Mesenchymal stem cell (in vitro differentiated cells and primary cell): ENCODE results near the gene PNPLA1.
"Not testable (repeated sequence)": the region's sequence is repeated elsewhere in the genome, so short reads cannot be mapped to it uniquely, and the experiment has no call there.

Source experiments
- DNase-seq: peaks from one replicate; pipeline ENCODE4 v3.0.0-alpha.2; 2013
- H2AFZ ChIP-seq: one replicate; pipeline ENCODE4 v1.6.1; 2013; ENCODE audit warnings: low read depth, mild to moderate bottlenecking, control low read depth, inconsistent platforms, low read length, moderate library complexity
- H2AK5ac ChIP-seq: 2 replicates; pipeline ENCODE4 v1.6.1; 2013; ENCODE audit warnings: low read length, moderate library complexity, mild to moderate bottlenecking, inconsistent platforms; ENCODE audit not compliant: severe bottlenecking
- H2BK120ac ChIP-seq: one replicate; pipeline ENCODE4 v1.6.1; 2013; ENCODE audit warnings: low read depth, mild to moderate bottlenecking, inconsistent platforms, low read length, moderate library complexity
- H2BK12ac ChIP-seq, 2 experiments: one replicate each; pipeline ENCODE4 v1.6.1; 2013; ENCODE audit warnings: inconsistent platforms in 2 of 2, low read length in 2 of 2, mild to moderate bottlenecking in 2 of 2, moderate library complexity in 2 of 2, control low read depth in 1 of 2
- H2BK15ac ChIP-seq: one replicate; pipeline ENCODE4 v1.6.1; 2013; ENCODE audit warnings: mild to moderate bottlenecking, low read depth, inconsistent platforms; ENCODE audit not compliant: poor library complexity, severe bottlenecking
- H2BK5ac ChIP-seq: 2 replicates; pipeline ENCODE4 v1.6.1; 2013; ENCODE audit warnings: low read depth, mild to moderate bottlenecking, low read length, control low read depth, inconsistent platforms; ENCODE audit not compliant: poor library complexity, severe bottlenecking
- H3K14ac ChIP-seq, 2 experiments: one replicate each; pipeline ENCODE4 v1.6.1; 2013; ENCODE audit warnings: inconsistent platforms in 2 of 2, low read length in 2 of 2, control low read depth in 1 of 2, mild to moderate bottlenecking in 1 of 2, moderate library complexity in 1 of 2
- H3K18ac ChIP-seq, 2 experiments: one replicate each; pipeline ENCODE4 v1.6.1; 2013; ENCODE audit warnings: inconsistent platforms in 2 of 2, low read length in 2 of 2, control low read depth in 1 of 2, low read depth in 1 of 2, mild to moderate bottlenecking in 1 of 2
- H3K23ac ChIP-seq, 2 experiments: one replicate each; pipeline ENCODE4 v1.6.1; 2013; ENCODE audit warnings: inconsistent platforms in 2 of 2, low read length in 2 of 2, mild to moderate bottlenecking in 2 of 2, moderate library complexity in 2 of 2, control low read depth in 1 of 2
- H3K27ac ChIP-seq: 2 replicates; pipeline ENCODE4 v1.5.1; 2013; ENCODE audit warnings: mild to moderate bottlenecking, moderate library complexity, low read length, control low read depth, inconsistent platforms; ENCODE audit not compliant: poor library complexity, severe bottlenecking
- H3K27me3 ChIP-seq, 2 experiments: 2 replicates each; pipeline versions ENCODE4 v1.6.1 to v1.7.0; 2013; ENCODE audit warnings: low read length in 2 of 2, mild to moderate bottlenecking in 2 of 2, moderate library complexity in 2 of 2, control low read depth in 1 of 2, inconsistent platforms in 1 of 2; ENCODE audit not compliant: control insufficient read depth in 1 of 2, insufficient read depth in 1 of 2
- H3K36me3 ChIP-seq, 2 experiments: 2 replicates each; pipeline versions ENCODE4 v1.6.1 to v1.7.0; 2013; ENCODE audit warnings: low read length in 2 of 2, control low read depth in 1 of 2, inconsistent platforms in 1 of 2, low read depth in 1 of 2, mild to moderate bottlenecking in 1 of 2; ENCODE audit not compliant: insufficient read depth in 2 of 2, control insufficient read depth in 1 of 2
- H3K4ac ChIP-seq, 2 experiments: one replicate each; pipeline ENCODE4 v1.6.1; 2013; ENCODE audit warnings: inconsistent platforms in 2 of 2, low read length in 2 of 2, mild to moderate bottlenecking in 2 of 2, moderate library complexity in 2 of 2, control low read depth in 1 of 2, low read depth in 1 of 2
- H3K4me1 ChIP-seq: 2 replicates; pipeline ENCODE4 v1.6.1; 2013; ENCODE audit warnings: low read depth, low read length, control low read depth; ENCODE audit not compliant: control insufficient read depth, insufficient read depth
- H3K4me2 ChIP-seq: 2 replicates; pipeline ENCODE4 v1.6.1; 2013; ENCODE audit warnings: low read length, mild to moderate bottlenecking, inconsistent platforms; ENCODE audit not compliant: poor library complexity, severe bottlenecking
- H3K4me3 ChIP-seq, 2 experiments: 2 replicates each; pipeline versions ENCODE4 v1.5.1 to v1.7.0; 2013; ENCODE audit warnings: low read length in 2 of 2, mild to moderate bottlenecking in 2 of 2, control low read depth in 1 of 2, low read depth in 1 of 2; ENCODE audit not compliant: insufficient read depth in 1 of 2
- H3K79me1 ChIP-seq: replicated peaks from 2 replicates; pipeline ENCODE4 v1.6.1; 2013; ENCODE audit warnings: mild to moderate bottlenecking, control low read depth, low read length, inconsistent platforms; ENCODE audit not compliant: poor library complexity, severe bottlenecking
- H3K9ac ChIP-seq: 2 replicates; pipeline ENCODE4 v1.7.0; 2013; ENCODE audit warnings: mild to moderate bottlenecking, low read length, moderate library complexity
- H3K9me3 ChIP-seq: 2 replicates; pipeline ENCODE4 v1.7.0; 2013; ENCODE audit warnings: mild to moderate bottlenecking, low read length; ENCODE audit not compliant: control insufficient read depth
- H4K8ac ChIP-seq: one replicate; pipeline ENCODE4 v1.6.1; 2013; ENCODE audit warnings: inconsistent platforms, mild to moderate bottlenecking, low read length, moderate library complexity
- H4K91ac ChIP-seq: one replicate; pipeline ENCODE4 v1.6.1; 2013; ENCODE audit warnings: mild to moderate bottlenecking, low read length, inconsistent platforms
- WGBS: methylation state at CpG from one replicate; pipeline ENCODE4 v1.1.7; 2013; ENCODE audit warnings: mixed read lengths; 5-methylcytosine and 5-hydroxymethylcytosine counted together

The PNPLA1 gene

DNA sequence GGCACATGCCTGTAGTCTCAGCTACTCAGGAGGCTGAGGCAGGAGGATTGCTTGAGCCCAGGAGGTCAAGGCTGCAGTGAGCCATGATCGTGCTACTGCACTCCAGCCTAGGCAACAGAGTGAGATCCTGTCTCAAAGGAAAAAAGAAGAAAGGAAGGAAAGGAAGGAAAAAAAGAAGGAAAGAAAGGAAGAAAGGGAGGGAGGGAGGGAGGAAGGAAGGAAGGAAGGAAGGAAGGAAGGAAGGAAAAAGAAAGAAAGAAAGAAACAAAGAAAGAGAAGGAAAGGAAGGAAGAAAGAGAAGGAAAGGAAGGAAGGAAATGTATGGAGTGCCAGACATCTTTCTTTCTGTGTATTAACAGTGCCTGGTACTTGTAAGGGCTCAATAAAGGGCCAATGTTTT, 68.4 kb downstream of the PNPLA1 start:
- H3K36me3 ChIP-seq, H3K4ac ChIP-seq, H2BK5ac ChIP-seq, H3K4me3 ChIP-seq, H3K9ac ChIP-seq, H2BK12ac ChIP-seq, H3K4me2 ChIP-seq, H2BK15ac ChIP-seq, H2AFZ ChIP-seq, H3K79me1 ChIP-seq, H3K23ac ChIP-seq, H3K9me3 ChIP-seq, H3K27ac ChIP-seq, H3K14ac ChIP-seq, H4K91ac ChIP-seq, H2AK5ac ChIP-seq, H3K4me1 ChIP-seq, H2BK120ac ChIP-seq, H4K8ac ChIP-seq, H3K18ac ChIP-seq, DNase-seq: not testable (repeated sequence)
- 94% methylated on average over 1 of the region's 1 CpG for WGBS
- H3K27me3 ChIP-seq = peaks cover 58 to 72% of the 10 kb centered on the region in 2 experiments

- H2BK120ac ChIP-seq = no peak overlapping the region
- H3K4me2 ChIP-seq = no peak overlapping the region
- no peak overlapping the region for H3K27ac ChIP-seq
- H2AFZ ChIP-seq = no peak overlapping the region
- H3K23ac ChIP-seq = no peak overlapping the region
- H4K91ac ChIP-seq = no peak overlapping the region
- no peak overlapping the region for H3K18ac ChIP-seq
- H3K4me1 ChIP-seq = peaks cover 5% of the 10 kb centered on the region
- no peak overlapping the region for H3K9ac ChIP-seq
- no peaks in the 10 kb centered on the region for H3K79me1 ChIP-seq
- H3K27me3 ChIP-seq = peaks cover 49 to 63% of the 10 kb centered on the region in 2 experiments
- H2BK15ac ChIP-seq = no peak overlapping the region
- no peak overlapping the region for H2BK12ac ChIP-seq
- no peak overlapping the region for H2BK5ac ChIP-seq
- H3K14ac ChIP-seq = no peak overlapping the region
- no peak overlapping the region for H2AK5ac ChIP-seq
- H4K8ac ChIP-seq = no peak overlapping the region
- H3K9me3 ChIP-seq = no peaks in the 10 kb centered on the region
- 88% methylated on average over 12 of the region's 12 CpGs for WGBS
- no peak overlapping the region for H3K4me3 ChIP-seq
- no peaks in the 10 kb centered on the region for H3K36me3 ChIP-seq
- H3K4ac ChIP-seq = no peak overlapping the region
- DNase-seq = no peak
Measured at GRCh38 chr6:36339146-36339545, 69.3 kb downstream of the PNPLA1 start.

GRCh38 chr6:36340306-36340617, 70.4 kb downstream of the PNPLA1 start:
- no peak overlapping the region for H3K14ac ChIP-seq
- H3K9ac ChIP-seq = peak overlapping the region; percentile 79
- no peak overlapping the region for H2BK15ac ChIP-seq
- no peak overlapping the region for H4K8ac ChIP-seq
- no peak overlapping the region for H4K91ac ChIP-seq
- no peaks in the 10 kb centered on the region for H3K79me1 ChIP-seq
- 51% methylated on average over 12 of the region's 12 CpGs for WGBS
- H3K4me1 ChIP-seq = peaks cover 5% of the 10 kb centered on the region
- no peaks in the 10 kb centered on the region for H3K36me3 ChIP-seq
- H2BK120ac ChIP-seq = no peak overlapping the region
- no peak overlapping the region for H3K23ac ChIP-seq
- no peak overlapping the region for H3K4me2 ChIP-seq
- H3K27me3 ChIP-seq = peaks cover 43 to 52% of the 10 kb centered on the region in 2 experiments
- H2AK5ac ChIP-seq = no peak overlapping the region
- H3K27ac ChIP-seq = no peak overlapping the region
- peak overlapping the region in 1 of 2 experiments; percentile 74 for H3K4me3 ChIP-seq
- no peak overlapping the region for H3K4ac ChIP-seq
- no peak overlapping the region for H2BK5ac ChIP-seq
- H2BK12ac ChIP-seq = no peak overlapping the region
- H2AFZ ChIP-seq = no peak overlapping the region
- no peak for DNase-seq
- no peaks in the 10 kb centered on the region for H3K9me3 ChIP-seq
- H3K18ac ChIP-seq = no peak overlapping the region

DNA sequence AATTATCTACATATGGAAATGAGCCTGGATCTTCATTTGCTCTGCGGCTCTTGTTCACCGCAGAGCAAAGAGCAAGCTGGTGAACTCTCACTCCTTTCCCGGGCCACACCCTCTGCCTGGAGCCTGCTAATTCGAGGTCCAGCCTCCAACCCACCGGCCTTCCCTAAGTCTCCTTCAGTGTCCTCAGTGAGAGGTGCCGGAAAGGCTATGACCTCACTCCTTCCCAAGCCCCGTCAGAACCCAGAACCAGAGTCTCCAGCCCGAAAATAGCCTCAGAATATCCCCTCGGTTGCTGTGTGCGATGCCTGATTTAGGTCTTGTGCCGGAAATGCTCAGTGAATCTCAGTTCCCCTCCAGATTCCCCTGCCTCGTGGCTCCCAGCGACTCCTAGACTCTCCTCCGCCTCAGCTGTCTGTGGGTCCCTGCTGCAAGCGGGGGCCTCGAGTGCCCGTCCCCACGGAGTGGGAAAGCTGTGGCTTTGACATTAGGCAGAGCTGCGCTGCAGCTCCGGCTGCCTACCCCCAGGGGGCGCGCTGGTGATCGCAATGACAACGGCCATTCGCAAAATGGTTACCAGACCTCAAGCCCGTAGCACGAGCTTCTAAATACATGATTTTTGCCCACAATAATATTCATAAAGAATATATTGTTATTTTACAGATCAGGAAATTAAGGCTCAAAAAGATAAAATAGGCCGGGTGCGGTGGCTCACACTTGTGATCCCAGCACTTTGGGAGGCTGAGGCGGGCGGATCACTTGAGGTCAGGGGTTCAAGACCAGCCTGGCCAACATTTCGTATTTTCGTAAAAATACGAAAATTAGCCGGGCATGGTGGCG, 71.0 kb downstream of the PNPLA1 start:
- H3K9ac ChIP-seq = peak overlapping the region; percentile 79

More for the DNA sequence above, 71.0 kb downstream of the PNPLA1 start:
- H2AFZ ChIP-seq = peak overlapping the region; percentile 29
- peaks cover 5% of the 10 kb centered on the region for H3K4me1 ChIP-seq
- no peak overlapping the region for H3K27ac ChIP-seq
- peak overlapping the region; percentile 70 for H3K4me2 ChIP-seq
- H2BK12ac ChIP-seq = peak overlapping the region in 1 of 2 experiments; percentile 24
- H2BK120ac ChIP-seq = no peak overlapping the region
- no peak overlapping the region for H3K14ac ChIP-seq
- no peak overlapping the region for H3K4ac ChIP-seq
- H3K23ac ChIP-seq = peak overlapping the region in 1 of 2 experiments; percentile 10
- no peak overlapping the region for H2BK5ac ChIP-seq
- H2BK15ac ChIP-seq = no peak overlapping the region
- 21% methylated on average over 32 of the region's 36 CpGs for WGBS
- H3K9me3 ChIP-seq = no peaks in the 10 kb centered on the region
- H3K36me3 ChIP-seq = no peaks in the 10 kb centered on the region
- peak; percentile 65 for DNase-seq
- peak overlapping the region in 1 of 2 experiments; percentile 49 for H3K18ac ChIP-seq
- peak overlapping the region in 1 of 2 experiments; percentile 74 for H3K4me3 ChIP-seq
- H4K8ac ChIP-seq = peak overlapping the region; percentile 80
- no peak overlapping the region for H2AK5ac ChIP-seq
- no peaks in the 10 kb centered on the region for H3K79me1 ChIP-seq
- peaks cover 37 to 46% of the 10 kb centered on the region in 2 experiments for H3K27me3 ChIP-seq
- H4K91ac ChIP-seq = peak overlapping the region; percentile 46
